ENCODE measurements around the gene MAP3K12. TPM values are rescaled to one million over a fixed set of nuclear protein-coding genes. Genes with fewer than 3 reads are reported as not detected.

The MAP3K12 gene
- total RNA-seq, 2 donors from 2014 or later = 5.5 to 8.1 TPM

DNA sequence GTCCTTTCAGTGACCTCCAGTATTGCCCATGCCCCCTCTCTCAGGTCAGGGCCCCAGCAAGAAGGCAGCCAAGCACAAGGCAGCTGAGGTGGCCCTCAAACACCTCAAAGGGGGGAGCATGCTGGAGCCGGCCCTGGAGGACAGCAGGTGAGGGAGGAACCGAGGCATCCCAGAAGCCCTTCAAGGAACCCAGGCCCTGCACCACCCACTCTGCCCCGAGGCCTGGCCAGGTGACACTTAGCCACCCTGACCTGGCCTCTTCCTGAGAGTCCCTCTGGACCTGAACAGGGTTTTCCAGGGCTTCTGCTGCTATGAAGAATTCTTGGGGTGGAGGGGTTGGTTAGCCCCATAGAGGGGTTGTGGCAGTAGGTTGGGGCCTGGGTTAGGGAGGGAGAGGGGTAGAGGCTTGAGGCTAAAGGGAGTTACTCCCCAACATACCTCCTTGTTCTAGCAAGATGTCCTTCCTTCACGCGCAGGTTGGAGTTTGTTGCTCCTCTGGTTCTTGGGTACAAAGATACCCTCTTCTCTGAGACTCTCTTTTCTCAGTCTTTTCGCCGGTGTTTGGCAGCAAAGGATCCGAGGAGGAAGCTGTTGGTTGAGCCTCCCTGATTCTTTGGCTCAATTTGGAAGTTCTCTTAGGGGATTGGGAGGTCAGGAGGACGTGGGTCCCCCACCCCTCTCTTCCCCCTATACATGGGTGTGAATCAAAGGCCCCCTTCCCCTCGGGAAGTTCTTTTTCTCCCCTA lies 3.9 kb upstream of the MAP3K12 start:
- Histone ChIP-seq H3K4me3 (ENCODE audit: low read length) (no peak overlapping the region), H3K4me1 (ENCODE audit: control insufficient read depth, insufficient read depth, low read length) (peaks cover 7% of the 10 kb centered on the region), H3K9ac (ENCODE audit: extremely low read depth, low read length, poor library complexity, severe bottlenecking) (no peak overlapping the region), H3K36me3 (ENCODE audit: control insufficient read depth, insufficient read depth, low read length) (peaks cover 36% of the 10 kb centered on the region), H3K27me3 (ENCODE audit: control insufficient read depth, insufficient read depth, low read length, poor library complexity, severe bottlenecking) (no peaks in the 10 kb centered on the region), H3K27ac (ENCODE audit: low read depth, low read length) (no peak overlapping the region), H3K9me3 (ENCODE audit: control insufficient read depth, low read length) (no peaks in the 10 kb centered on the region)
- Mint-ChIP-seq H3K9me3 (no peaks in the 10 kb centered on the region), H3K27ac (no peak overlapping the region), H3K4me3 (no peak overlapping the region), H3K27me3 (ENCODE audit: insufficient read depth) (no peaks in the 10 kb centered on the region), H3K4me1 (peaks cover 19% of the 10 kb centered on the region), H3K36me3 (ENCODE audit: low read depth) (peaks cover 29% of the 10 kb centered on the region)
- no peak for DNase-seq
- TF ChIP-seq, protein P1, sequence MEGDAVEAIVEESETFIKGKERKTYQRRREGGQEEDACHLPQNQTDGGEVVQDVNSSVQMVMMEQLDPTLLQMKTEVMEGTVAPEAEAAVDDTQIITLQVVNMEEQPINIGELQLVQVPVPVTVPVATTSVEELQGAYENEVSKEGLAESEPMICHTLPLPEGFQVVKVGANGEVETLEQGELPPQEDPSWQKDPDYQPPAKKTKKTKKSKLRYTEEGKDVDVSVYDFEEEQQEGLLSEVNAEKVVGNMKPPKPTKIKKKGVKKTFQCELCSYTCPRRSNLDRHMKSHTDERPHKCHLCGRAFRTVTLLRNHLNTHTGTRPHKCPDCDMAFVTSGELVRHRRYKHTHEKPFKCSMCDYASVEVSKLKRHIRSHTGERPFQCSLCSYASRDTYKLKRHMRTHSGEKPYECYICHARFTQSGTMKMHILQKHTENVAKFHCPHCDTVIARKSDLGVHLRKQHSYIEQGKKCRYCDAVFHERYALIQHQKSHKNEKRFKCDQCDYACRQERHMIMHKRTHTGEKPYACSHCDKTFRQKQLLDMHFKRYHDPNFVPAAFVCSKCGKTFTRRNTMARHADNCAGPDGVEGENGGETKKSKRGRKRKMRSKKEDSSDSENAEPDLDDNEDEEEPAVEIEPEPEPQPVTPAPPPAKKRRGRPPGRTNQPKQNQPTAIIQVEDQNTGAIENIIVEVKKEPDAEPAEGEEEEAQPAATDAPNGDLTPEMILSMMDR (conservative IDR thresholded peaks at IDR 0.05) = no peak
- WGBS, 2 experiments (ENCODE audit: insufficient coverage in 1 of 2, insufficient read length in 1 of 2) = 87 to 100% methylated on average over 2 to 10 of the region's 10 CpGs

DNA sequence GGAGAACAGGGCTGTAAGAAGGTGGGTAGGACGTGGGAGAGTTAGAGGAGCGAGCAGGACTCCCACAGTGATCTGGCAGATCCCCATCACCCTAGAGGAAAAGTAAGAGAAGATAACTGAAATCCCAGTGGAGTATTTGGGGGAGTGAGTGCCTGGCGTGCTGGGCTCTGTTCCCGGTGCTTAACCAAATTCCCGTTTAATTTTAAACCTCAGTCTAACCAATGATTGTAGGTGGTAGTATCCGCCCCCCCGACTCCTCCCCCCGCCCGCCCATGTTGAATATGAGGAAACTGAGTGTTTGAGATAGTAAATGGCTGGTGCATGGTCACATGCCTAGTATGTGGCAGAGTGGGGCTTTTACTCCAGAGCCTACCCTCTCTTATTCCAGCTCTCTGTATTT lies 3.1 kb upstream of the MAP3K12 start:
- WGBS, 2 experiments (ENCODE audit: insufficient coverage in 1 of 2, insufficient read length in 1 of 2) = 92 to 95% methylated on average over 8 to 9 of the region's 9 CpGs
- peaks cover 2% of the 10 kb centered on the region for H3K27me3 Mint-ChIP-seq (ENCODE audit: insufficient read depth)
- Histone ChIP-seq H3K36me3 (ENCODE audit: control insufficient read depth, insufficient read depth, low read length) (peaks cover 36% of the 10 kb centered on the region), H3K27ac (ENCODE audit: low read depth, low read length) (no peak overlapping the region), H3K9ac (ENCODE audit: extremely low read depth, low read length, poor library complexity, severe bottlenecking) (peak overlapping the region; percentile 88), H3K4me1 (ENCODE audit: control insufficient read depth, insufficient read depth, low read length) (peaks cover 7% of the 10 kb centered on the region), H3K4me3 (ENCODE audit: low read length) (peak overlapping the region; percentile 85), H3K9me3 (ENCODE audit: control insufficient read depth, low read length) (no peaks in the 10 kb centered on the region), H3K27me3 (ENCODE audit: control insufficient read depth, insufficient read depth, low read length, poor library complexity, severe bottlenecking) (no peaks in the 10 kb centered on the region)
- H3K36me3 Mint-ChIP-seq (ENCODE audit: low read depth) = peaks cover 29% of the 10 kb centered on the region
- peak overlapping the region; percentile 99 for H3K27ac Mint-ChIP-seq
- peaks cover 19% of the 10 kb centered on the region for H3K4me1 Mint-ChIP-seq
- H3K9me3 Mint-ChIP-seq = no peaks in the 10 kb centered on the region
- TF ChIP-seq, protein P1 (conservative IDR thresholded peaks at IDR 0.05) = no peak
- H3K4me3 Mint-ChIP-seq = peak overlapping the region; percentile 79
- no peak for DNase-seq

DNA sequence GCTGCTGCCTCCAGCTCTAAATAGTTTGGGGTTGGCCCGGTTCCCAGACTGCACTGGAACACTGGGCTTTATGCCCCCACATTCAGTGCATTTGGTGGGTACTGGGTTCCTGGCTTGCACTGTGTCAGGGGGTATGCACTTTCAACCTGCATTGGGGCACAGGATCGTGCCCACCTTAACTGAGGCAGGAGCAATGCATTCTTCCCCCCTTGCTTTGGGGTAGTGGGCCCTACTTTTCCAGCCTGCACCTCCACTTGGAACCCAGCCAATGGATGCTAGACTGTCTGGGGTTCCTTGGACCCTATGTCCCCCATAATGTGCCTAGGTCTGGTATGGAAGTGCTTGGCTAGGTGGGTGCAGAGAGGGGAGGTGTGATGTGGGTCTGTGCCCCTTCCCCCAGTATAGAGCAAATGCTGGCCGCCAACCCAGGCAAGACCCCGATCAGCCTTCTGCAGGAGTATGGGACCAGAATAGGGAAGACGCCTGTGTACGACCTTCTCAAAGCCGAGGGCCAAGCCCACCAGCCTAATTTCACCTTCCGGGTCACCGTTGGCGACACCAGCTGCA lies 2.4 kb upstream of the MAP3K12 start:
- peaks cover 7% of the 10 kb centered on the region for H3K4me1 ChIP-seq (ENCODE audit: control insufficient read depth, insufficient read depth, low read length)
- H3K4me1 Mint-ChIP-seq = peaks cover 19% of the 10 kb centered on the region
- H3K27ac ChIP-seq (ENCODE audit: low read depth, low read length) = peak overlapping the region; percentile 99
- peak overlapping the region; percentile 88 for H3K9ac ChIP-seq (ENCODE audit: extremely low read depth, low read length, poor library complexity, severe bottlenecking)
- TF ChIP-seq, protein P1 (conservative IDR thresholded peaks at IDR 0.05) = no peak
- peak overlapping the region; percentile 79 for H3K4me3 Mint-ChIP-seq
- peaks cover 2% of the 10 kb centered on the region for H3K27me3 Mint-ChIP-seq (ENCODE audit: insufficient read depth)
- H3K9me3 Mint-ChIP-seq = no peaks in the 10 kb centered on the region
- H3K27me3 ChIP-seq (ENCODE audit: control insufficient read depth, insufficient read depth, low read length, poor library complexity, severe bottlenecking) = no peaks in the 10 kb centered on the region
- 81 to 82% methylated on average over 9 to 10 of the region's 10 CpGs for WGBS, 2 experiments (ENCODE audit: insufficient coverage in 1 of 2, insufficient read length in 1 of 2)
- H3K36me3 Mint-ChIP-seq (ENCODE audit: low read depth) = peaks cover 24% of the 10 kb centered on the region
- peak overlapping the region; percentile 99 for H3K27ac Mint-ChIP-seq
- peak; percentile 49 for DNase-seq
- H3K36me3 ChIP-seq (ENCODE audit: control insufficient read depth, insufficient read depth, low read length) = peaks cover 32% of the 10 kb centered on the region
- peak overlapping the region; percentile 85 for H3K4me3 ChIP-seq (ENCODE audit: low read length)
- H3K9me3 ChIP-seq (ENCODE audit: control insufficient read depth, low read length) = no peaks in the 10 kb centered on the region
